Breast epithelium (tissue), 3 donors: ENCODE results near the gene RGS7.
"Not testable (repeated sequence)": the region's sequence is repeated elsewhere in the genome, so short reads cannot be mapped to it uniquely, and the experiment has no call there.

Experiments used
- POLR2A ChIP-seq: fragments of 450-650 bp; IDR thresholded peaks from one replicate; pipeline ENCODE4 v1.6.1; 2016; ENCODE audit warnings: antibody characterized with exemption, mild to moderate bottlenecking, moderate library complexity
- POLR2AphosphoS5 ChIP-seq, 3 donors: sonication (generic); formaldehyde crosslinking; IDR thresholded peaks; one replicate each; pipeline ENCODE4 v1.6.1; 2017; ENCODE audit warnings: antibody characterized with exemption in 3 of 3
- TF ChIP-seq, protein P1 (sequence below), 3 donors: fragments of 450-650 bp; IDR thresholded peaks; one replicate each; pipeline ENCODE4 v1.5.1; 2016 to 2017; ENCODE audit warnings: antibody characterized with exemption in 3 of 3, mild to moderate bottlenecking in 3 of 3, moderate library complexity in 3 of 3

DNA sequence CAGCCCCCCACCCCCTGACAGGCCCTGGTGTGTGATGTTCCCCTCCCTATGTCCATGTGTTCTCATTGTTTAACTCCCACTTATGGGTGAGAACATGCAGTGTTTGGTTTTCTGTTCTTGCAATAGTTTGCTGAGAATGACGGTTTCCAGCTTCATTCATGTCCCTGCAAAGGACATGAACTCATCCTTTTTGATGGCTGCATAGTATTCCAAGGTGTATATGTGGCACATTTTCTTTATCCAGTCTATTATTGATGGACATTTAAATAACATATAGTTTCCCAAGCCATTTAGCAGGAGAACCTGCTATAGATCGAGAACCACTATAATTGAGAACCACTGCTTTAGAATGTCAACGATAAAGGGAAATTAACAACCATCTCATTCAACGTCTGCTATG lies 134.2 kb downstream of the RGS7 start:
- TF ChIP-seq, protein P1, sequence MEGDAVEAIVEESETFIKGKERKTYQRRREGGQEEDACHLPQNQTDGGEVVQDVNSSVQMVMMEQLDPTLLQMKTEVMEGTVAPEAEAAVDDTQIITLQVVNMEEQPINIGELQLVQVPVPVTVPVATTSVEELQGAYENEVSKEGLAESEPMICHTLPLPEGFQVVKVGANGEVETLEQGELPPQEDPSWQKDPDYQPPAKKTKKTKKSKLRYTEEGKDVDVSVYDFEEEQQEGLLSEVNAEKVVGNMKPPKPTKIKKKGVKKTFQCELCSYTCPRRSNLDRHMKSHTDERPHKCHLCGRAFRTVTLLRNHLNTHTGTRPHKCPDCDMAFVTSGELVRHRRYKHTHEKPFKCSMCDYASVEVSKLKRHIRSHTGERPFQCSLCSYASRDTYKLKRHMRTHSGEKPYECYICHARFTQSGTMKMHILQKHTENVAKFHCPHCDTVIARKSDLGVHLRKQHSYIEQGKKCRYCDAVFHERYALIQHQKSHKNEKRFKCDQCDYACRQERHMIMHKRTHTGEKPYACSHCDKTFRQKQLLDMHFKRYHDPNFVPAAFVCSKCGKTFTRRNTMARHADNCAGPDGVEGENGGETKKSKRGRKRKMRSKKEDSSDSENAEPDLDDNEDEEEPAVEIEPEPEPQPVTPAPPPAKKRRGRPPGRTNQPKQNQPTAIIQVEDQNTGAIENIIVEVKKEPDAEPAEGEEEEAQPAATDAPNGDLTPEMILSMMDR (IDR thresholded peaks at IDR 0.05): not testable (repeated sequence)
- not testable (repeated sequence) for TF ChIP-seq POLR2A; POLR2AphosphoS5 (IDR thresholded peaks at IDR 0.05)
